Fibroblast of lung (primary cell): ENCODE data around the gene MEGF9.

Source experiments
- EZH2 ChIP-seq: IDR thresholded peaks from 2 replicates; pipeline ENCODE4 v1.5.1; 2012; ENCODE audit warnings: low read length, control low read depth, mild to moderate bottlenecking; ENCODE audit errors: missing control alignments
- TF ChIP-seq, protein P1 (sequence below), 2 donors: IDR thresholded peaks in 1 of 2; conservative IDR thresholded peaks in 1 of 2; 1 replicate in 1 of 2; 2 replicates in 1 of 2; pipeline ENCODE4 v1.5.1; 2011 to 2012; ENCODE audit warnings: low read length in 2 of 2, control low read depth in 1 of 2, inconsistent platforms in 1 of 2, low read depth in 1 of 2, mild to moderate bottlenecking in 1 of 2

DNA sequence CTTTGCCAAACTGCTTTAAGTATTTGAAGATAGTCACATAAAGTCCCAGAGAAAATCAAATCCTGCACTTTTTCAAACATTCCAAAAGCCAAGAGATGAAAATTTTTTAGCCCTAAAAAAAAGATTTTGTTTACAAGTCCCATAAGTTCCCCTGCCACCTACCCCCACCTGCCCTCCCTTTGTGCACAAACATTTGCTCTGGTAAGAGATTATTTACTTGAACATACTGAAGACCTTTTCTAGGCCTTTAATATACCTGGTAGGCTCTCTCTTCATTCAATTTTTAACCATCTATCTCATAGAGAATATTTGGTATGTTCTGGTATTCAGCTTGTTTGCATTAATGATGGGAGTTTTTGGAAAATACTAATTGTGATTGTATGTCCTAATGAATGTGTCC, 50.3 kb downstream of the MEGF9 start:
- TF ChIP-seq, protein P1, sequence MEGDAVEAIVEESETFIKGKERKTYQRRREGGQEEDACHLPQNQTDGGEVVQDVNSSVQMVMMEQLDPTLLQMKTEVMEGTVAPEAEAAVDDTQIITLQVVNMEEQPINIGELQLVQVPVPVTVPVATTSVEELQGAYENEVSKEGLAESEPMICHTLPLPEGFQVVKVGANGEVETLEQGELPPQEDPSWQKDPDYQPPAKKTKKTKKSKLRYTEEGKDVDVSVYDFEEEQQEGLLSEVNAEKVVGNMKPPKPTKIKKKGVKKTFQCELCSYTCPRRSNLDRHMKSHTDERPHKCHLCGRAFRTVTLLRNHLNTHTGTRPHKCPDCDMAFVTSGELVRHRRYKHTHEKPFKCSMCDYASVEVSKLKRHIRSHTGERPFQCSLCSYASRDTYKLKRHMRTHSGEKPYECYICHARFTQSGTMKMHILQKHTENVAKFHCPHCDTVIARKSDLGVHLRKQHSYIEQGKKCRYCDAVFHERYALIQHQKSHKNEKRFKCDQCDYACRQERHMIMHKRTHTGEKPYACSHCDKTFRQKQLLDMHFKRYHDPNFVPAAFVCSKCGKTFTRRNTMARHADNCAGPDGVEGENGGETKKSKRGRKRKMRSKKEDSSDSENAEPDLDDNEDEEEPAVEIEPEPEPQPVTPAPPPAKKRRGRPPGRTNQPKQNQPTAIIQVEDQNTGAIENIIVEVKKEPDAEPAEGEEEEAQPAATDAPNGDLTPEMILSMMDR (conservative IDR thresholded peaks at IDR 0.05 in 1 of 2, IDR thresholded peaks at IDR 0.05 in 1 of 2; ENCODE audit: low read depth in 1 of 2, low read length in 2 of 2): no peak
- TF ChIP-seq EZH2: no peak
